Epithelial cell of proximal tubule (primary cell): ENCODE data around the gene SLC38A4. TPM values are rescaled to one million over a fixed set of nuclear protein-coding genes. Genes with fewer than 3 reads are reported as not detected.

Source experiments
- DNase-seq: peaks from one replicate; pipeline ENCODE4 v3.0.0-alpha.2; 2011; ENCODE audit warnings: low read depth
- H3K4me3 ChIP-seq: 2 replicates; pipeline ENCODE4 v1.5.1; 2011; ENCODE audit warnings: low read depth, mild to moderate bottlenecking, low read length
- total RNA-seq: library from RNA; depleted of rRNA; stranded (reverse); fragments of >200 nt; gene quantifications from 2 replicates; pipeline ENCODE4 v1.2.3, GENCODE V29; 2015
- TF ChIP-seq, protein P1 (sequence below): conservative IDR thresholded peaks from 2 replicates; pipeline ENCODE4 v1.5.1; 2012; ENCODE audit warnings: low read depth, mild to moderate bottlenecking, low read length

Gene SLC38A4
- total RNA-seq, 1 donor from 2014 or later = not detected

GRCh38 chr12:46717868-46718267 lies 107.9 kb downstream of the SLC38A4 start:
- H3K4me3 ChIP-seq = no peak overlapping the region
- TF ChIP-seq, protein P1, sequence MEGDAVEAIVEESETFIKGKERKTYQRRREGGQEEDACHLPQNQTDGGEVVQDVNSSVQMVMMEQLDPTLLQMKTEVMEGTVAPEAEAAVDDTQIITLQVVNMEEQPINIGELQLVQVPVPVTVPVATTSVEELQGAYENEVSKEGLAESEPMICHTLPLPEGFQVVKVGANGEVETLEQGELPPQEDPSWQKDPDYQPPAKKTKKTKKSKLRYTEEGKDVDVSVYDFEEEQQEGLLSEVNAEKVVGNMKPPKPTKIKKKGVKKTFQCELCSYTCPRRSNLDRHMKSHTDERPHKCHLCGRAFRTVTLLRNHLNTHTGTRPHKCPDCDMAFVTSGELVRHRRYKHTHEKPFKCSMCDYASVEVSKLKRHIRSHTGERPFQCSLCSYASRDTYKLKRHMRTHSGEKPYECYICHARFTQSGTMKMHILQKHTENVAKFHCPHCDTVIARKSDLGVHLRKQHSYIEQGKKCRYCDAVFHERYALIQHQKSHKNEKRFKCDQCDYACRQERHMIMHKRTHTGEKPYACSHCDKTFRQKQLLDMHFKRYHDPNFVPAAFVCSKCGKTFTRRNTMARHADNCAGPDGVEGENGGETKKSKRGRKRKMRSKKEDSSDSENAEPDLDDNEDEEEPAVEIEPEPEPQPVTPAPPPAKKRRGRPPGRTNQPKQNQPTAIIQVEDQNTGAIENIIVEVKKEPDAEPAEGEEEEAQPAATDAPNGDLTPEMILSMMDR = no peak
- DNase-seq = no peak

DNA sequence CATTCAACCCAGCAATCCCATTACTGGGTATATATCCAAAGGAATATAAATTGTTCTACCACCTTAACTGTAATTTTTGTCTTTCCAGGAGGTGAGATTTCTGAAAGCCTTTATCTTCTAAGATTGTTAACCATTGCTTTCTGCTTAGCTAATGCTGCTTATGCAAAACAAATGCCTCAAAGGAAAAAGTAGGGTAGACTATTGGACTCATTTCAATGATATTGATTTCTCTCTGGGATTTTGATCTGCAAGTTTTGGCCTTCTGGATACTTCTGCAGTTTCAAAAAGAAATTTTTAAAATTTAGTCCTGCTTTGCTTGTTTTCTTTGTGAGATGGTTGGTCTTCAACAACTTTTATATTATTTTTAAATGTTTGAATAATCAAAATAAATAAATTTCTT lies 108.6 kb downstream of the SLC38A4 start:
- no peak for DNase-seq
- H3K4me3 ChIP-seq = no peak overlapping the region
- TF ChIP-seq, protein P1 = no peak
